ENCODE measurements around the gene CRY2. TPM values are rescaled to one million over a fixed set of nuclear protein-coding genes. Genes with fewer than 3 reads are reported as not detected.

The CRY2 gene
- total and polyA plus RNA-seq, 8 donors: 26.6 to 42.3 (median 31.2) TPM

DNA sequence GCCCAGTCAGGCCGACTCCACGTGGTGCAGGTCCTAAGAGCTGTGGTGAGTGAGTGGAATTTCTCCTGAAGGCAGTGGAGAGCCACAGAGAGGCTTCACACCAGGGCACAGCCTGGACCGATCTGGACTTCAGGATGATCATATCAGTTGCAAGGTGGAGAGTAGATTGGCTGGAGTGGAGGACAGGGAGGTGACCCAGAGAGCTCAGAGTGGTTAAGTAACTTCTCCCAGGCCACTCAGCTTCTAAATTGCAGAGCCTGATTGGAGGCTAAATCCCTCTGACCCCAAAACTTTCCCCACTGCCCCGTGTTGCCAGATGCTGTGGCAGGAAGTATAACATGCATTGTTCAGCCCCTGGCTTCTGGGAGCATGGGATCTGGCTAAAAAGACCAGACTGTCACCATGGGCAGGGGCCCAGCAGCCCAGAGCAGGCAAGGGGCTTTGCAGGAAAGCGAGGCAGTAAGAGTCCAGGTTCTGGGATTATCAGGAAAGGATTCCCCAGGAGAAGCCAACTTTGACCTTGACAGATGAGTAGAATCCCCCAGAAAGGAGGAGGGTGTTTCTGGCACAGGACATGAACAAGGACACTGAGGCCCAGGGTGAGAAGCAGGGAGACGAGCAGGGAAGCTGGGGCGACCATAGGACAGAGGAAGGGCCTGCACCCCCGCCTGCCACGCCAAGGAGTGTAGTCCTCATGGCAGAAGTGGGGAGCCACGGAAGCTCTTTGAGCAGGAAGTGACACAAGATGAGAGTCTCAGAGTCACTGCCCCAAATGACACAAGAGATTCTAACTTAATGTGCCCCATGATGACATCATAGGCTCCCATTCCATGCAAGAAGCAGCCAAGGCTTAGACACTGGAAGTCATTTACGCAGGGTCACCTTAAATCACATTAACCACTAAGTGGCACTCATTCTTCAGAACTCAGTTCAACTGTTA lies 37.5 kb upstream of the CRY2 start:
- no peak for ATAC-seq
- Histone ChIP-seq H3K4me1 (peaks cover 28 to 45% of the 10 kb centered on the region in 2 donors), H3K9me3 (no peaks in the 10 kb centered on the region), H3K27me3 (no peaks in the 10 kb centered on the region), H3K4me3 (no peak overlapping the region), H3K36me3 (peaks cover 0 to 50% of the 10 kb centered on the region in 2 donors), H3K27ac (no peak overlapping the region)
- DNase-seq: no peak
- TF ChIP-seq, protein P1, sequence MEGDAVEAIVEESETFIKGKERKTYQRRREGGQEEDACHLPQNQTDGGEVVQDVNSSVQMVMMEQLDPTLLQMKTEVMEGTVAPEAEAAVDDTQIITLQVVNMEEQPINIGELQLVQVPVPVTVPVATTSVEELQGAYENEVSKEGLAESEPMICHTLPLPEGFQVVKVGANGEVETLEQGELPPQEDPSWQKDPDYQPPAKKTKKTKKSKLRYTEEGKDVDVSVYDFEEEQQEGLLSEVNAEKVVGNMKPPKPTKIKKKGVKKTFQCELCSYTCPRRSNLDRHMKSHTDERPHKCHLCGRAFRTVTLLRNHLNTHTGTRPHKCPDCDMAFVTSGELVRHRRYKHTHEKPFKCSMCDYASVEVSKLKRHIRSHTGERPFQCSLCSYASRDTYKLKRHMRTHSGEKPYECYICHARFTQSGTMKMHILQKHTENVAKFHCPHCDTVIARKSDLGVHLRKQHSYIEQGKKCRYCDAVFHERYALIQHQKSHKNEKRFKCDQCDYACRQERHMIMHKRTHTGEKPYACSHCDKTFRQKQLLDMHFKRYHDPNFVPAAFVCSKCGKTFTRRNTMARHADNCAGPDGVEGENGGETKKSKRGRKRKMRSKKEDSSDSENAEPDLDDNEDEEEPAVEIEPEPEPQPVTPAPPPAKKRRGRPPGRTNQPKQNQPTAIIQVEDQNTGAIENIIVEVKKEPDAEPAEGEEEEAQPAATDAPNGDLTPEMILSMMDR (IDR thresholded peaks at IDR 0.05): no peak
- intact Hi-C loops (cut with DNase I): no loop called here

DNA sequence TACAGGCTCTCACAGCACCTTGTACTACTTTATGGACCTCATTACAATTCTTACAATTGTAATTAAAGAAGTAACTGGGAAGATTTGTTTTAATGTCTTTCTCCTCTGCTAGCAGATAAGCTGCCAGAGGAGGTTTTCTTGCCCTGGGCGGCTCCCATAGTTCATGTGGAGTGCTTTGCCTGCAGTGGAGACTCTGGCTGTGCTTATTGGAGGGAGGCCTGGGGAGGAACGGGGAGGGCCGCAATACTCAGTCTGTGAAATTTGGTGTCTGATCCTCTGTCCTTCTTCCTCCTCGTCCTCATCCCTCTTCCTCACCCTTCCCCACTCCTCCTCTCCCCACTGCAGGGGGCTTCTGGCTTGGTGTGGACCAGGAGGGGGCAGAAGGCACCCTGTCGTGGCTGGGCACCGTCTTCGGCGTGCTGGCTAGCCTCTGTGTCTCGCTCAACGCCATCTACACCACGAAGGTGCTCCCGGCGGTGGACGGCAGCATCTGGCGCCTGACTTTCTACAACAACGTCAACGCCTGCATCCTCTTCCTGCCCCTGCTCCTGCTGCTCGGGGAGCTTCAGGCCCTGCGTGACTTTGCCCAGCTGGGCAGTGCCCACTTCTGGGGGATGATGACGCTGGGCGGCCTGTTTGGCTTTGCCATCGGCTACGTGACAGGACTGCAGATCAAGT lies 36.7 kb upstream of the CRY2 start:
- Histone ChIP-seq H3K9me3 (no peaks in the 10 kb centered on the region), H3K4me1 (peaks cover 27 to 42% of the 10 kb centered on the region in 2 donors), H3K36me3 (peaks cover 0 to 50% of the 10 kb centered on the region in 2 donors), H3K27me3 (no peaks in the 10 kb centered on the region), H3K27ac (no peak overlapping the region), H3K4me3 (no peak overlapping the region)
- TF ChIP-seq, protein P1 (IDR thresholded peaks at IDR 0.05): no peak
- DNase-seq (no peak), ATAC-seq (no peak)
- intact Hi-C loops (cut with DNase I): no loop called here

DNA sequence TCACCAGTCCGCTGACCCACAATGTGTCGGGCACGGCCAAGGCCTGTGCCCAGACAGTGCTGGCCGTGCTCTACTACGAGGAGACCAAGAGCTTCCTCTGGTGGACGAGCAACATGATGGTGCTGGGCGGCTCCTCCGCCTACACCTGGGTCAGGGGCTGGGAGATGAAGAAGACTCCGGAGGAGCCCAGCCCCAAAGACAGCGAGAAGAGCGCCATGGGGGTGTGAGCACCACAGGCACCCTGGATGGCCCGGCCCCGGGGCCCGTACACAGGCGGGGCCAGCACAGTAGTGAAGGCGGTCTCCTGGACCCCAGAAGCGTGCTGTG lies 36.2 kb upstream of the CRY2 start:
- Histone ChIP-seq H3K27ac (no peak overlapping the region), H3K4me3 (no peak overlapping the region), H3K27me3 (no peaks in the 10 kb centered on the region), H3K9me3 (no peaks in the 10 kb centered on the region), H3K36me3 (peaks cover 0 to 50% of the 10 kb centered on the region in 2 donors), H3K4me1 (peaks cover 22 to 37% of the 10 kb centered on the region in 2 donors)
- ATAC-seq: no peak
- TF ChIP-seq, protein P1 (IDR thresholded peaks at IDR 0.05): no peak
- intact Hi-C loops (cut with DNase I): no loop called here
- no peak for DNase-seq

DNA sequence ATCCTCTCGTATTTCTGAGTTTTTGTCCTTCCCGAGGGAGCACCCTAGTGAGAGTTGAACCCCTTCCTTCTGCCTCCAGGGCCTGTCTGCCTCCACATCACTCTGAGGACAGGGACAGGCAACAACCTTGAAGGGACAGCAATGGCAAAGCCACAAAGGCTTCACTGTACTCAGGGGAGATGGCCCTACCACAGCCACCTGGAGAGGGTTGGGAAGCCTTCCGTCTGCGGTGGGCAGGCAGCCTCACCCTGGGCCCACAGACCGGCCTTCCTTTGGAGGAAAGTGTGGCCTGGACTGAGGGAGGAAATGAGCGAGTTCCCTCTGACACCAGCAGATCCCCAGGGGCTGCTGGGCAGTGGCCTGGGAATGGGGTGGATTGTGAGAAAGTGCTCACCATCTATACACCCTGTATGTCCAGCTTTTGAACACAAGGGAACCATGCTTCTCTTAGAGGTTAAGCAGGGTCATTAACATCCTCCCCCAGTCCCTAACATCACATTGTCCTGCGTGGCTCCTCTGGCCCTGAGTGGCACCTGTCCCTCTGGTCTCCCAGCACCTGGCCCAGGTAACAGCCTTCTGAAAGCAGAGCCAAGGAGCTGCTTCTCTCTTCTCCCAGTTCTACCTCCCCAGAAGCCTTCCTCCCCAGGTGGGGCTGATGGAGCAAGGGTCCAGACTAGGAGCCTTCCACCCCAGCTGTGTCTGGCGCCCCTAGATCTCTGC lies 35.5 kb upstream of the CRY2 start:
- Histone ChIP-seq H3K36me3 (peaks cover 0 to 50% of the 10 kb centered on the region in 2 donors), H3K27ac (no peak overlapping the region), H3K4me3 (no peak overlapping the region), H3K27me3 (no peaks in the 10 kb centered on the region), H3K9me3 (no peaks in the 10 kb centered on the region), H3K4me1 (peaks cover 16 to 30% of the 10 kb centered on the region in 2 donors)
- intact Hi-C loops (cut with DNase I): no loop called here
- DNase-seq: no peak
- no peak for ATAC-seq
- TF ChIP-seq, protein P1 (IDR thresholded peaks at IDR 0.05): no peak

All from left lung (tissue), 10 donors.